HG02981 (cell line): Measurements from ENCODE around the gene WDR93.

Experiments
- ATAC-seq: cut with Tn5 transposase; IDR thresholded peaks from one replicate; pipeline ENCODE4 v1.9.1; 2021; ENCODE audit warnings: mild to moderate bottlenecking, moderate library complexity; ENCODE audit not compliant: unreplicated experiment

Gene WDR93

DNA sequence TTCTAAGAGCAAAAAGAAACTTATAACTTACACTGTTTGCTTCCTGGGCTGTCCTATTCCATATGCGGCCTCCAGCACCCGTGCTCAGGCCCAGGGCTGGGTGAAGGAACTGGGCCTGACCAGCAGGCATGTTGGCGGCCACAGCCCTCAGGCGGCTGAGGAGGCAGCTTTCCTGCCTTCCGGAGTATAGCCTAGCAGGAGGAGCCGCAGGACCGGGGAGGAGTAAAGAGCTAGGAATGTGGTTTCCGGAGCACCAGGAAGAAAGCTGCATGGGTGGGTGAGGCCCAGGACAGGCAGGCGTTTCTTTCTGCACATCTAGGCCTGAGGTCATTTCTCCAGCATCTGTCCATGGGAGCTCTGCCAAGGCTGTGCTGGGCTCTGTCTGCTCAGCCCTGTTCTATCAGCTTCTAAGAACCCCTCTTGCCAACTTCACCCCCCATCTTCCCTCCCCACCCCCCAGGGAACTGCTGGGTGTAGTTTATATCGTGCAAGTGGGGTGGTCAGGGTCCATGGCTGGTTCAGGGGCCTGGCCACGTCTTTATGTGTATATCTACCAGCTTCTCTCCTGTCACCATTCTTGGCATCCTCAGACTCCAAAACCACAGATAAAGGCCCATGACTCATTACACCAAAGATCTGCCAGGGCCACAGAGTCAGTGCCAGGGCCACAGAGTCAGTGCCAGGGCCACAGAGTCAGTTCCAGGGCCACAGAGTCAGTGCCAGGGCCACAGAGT lies 27.6 kb upstream of the WDR93 start:
- no peak for ATAC-seq

DNA sequence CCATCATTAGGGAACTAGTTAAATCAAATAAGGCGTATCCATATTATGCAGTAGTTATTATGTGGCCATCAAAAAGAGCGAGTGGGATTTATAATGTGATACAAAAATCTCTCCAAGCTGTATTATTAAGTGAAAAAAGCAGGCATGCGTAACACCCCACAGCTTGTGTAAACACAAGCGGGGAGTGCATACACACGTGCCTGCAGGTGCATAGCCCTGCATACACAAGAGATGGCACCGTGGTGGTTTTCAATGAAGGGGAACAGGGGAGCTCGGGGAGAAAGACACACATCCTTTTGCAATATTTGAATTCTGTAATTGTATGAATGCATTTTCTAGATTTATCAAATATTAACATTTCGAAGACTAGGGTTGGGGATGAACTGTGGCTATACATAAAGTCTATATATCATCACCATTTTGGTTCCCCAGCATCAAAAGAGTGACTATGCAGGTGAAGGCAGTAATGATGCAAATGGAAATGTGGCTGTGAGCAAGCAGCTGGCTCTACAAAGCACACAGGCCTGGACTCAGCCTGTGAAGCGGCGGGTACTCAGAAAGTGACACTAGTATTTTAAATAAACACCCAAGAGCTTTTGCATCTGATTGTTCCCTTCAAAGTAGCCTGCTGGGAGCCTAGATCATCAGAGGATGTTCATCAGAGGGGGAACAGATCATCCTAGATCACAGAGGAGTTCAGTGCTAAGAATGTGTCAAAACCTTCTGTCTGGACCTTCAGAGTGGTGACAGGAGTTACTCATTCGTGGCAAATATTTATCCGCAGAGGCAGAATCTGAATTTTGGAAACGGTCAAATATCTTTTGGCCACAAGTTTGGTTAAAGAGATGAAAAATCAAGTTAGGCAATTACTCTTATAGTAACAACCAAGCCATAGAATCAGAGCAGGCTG lies 25.9 kb upstream of the WDR93 start:
- no peak for ATAC-seq

GRCh38 chr15:89665449-89666181 lies 25.0 kb upstream of the WDR93 start:
- no peak for ATAC-seq

GRCh38 chr15:89666184-89666857 lies 24.3 kb upstream of the WDR93 start:
- no peak for ATAC-seq

DNA sequence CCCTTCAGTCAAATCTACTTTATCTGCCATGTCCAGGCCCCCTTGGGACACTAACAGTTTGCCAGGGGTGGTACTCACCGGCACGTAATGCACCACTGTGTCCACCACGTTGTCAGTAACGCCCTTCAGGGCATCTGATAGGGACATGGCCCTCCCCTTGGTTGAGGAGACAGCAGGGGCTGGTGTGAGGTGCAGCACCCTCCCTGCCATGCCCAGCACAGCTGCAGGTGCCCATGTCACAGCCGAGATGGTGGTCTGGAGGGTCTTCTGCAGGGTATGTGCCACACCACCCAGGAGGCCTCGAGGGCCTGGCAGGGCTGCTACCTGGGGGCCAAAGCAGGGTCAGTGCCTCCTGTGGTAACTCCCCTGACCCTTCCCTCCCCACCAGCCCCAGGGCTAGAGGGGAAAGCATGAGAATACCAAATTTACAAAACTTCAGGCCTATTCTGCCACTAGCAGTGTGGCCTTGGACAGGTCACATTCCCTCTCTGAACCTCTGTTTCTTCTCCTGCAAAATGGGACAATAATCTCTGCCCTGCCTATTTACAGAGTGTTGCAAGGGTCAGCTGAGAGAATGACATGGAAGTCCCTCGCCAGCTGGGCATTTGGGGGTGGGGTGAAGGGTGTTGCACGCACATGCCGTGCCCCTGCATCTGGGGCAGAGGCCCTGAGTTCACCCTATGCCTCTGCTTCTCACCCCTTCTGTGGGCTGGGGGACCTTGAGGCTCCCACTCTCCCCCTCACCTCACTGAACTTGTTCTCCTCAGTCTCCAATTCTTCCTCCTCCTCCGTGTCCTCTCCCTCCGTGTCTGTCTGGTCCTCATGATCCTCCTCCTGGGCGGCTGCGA lies 23.5 kb upstream of the WDR93 start:
- no peak for ATAC-seq

DNA sequence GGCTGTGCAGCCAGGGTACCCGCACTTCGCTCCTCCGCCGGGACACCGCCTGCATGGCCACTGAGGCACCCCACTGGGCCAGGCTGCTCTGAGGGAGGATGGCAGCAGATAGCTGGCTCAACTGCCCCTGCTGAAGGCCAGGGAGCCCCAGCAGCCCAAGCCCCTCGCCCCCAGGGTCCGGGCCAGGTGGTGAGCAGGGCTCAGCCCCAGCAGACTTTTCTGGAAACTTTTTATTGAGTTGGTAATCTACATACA lies 23.0 kb upstream of the WDR93 start:
- no peak for ATAC-seq

DNA sequence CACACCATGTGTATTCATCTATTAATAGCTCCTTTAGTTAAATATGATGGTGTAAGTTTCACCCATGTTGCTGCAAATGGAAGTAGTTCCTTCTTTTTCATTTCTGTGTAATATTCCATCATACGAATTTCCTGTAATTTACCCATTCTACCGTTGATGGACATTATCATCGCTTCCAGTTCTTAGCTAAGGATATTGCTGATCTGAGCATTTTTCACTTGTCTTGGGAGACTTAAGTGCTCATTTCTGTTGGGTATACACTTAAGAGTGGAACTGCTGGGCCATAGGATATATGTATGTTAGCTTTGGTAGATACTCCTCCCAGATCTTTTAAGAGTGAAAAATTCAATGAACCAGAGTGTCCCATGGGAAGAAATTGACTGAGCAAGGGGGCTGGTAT lies 22.4 kb upstream of the WDR93 start:
- ATAC-seq: no peak

DNA sequence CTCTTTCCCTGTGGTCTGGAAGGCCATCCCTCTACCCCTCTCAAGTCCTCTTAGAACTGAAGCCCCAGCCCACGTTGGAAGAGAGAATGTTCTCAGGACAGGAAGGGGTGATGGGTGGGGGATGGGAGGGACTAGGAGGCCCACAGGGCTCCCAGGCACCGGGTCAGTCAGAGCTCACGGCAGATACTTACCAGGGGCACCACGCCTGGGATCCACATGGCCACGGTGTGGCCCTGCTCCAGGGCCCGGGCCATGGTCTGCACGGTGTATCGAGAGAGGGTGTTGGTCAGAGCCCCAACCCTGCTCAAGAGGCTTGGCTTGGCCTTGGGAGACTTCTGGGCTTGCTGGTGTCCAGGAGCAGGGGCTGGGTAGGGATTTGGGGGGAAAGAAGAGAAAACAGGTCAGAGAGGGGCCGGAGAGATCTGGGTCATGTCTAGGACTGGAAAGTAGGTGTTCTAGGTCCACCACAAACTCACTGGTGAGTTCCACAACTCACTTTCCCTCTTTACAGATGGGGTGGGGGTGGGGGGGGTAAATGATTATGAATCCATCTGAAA lies 21.2 kb upstream of the WDR93 start:
- ATAC-seq: no peak

DNA sequence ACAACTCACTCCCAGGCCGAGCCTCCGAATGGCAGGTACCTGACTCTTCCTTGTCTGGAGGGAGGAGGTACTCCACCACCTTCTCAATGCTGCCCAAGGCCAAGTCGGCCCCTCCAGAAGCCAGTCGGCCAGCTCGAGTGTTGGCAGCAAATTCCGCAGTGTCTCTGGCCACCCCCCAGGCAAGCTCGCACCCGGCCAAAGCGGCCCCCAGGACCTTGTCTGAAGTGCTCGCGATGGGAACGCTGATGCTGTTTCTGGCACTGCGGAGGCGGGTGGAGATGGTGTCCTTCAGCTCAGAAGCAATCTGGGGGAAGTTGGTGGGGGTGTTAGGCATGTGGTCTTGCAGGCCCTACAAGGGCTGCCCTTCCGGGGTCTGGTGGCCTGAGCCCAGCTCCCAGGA lies 20.7 kb upstream of the WDR93 start:
- no peak for ATAC-seq

- ATAC-seq: no peak
These were observed 19.5 kb upstream of the WDR93 start for GRCh38 chr15:89670971-89671560.

GRCh38 chr15:89671687-89672086 lies 18.9 kb upstream of the WDR93 start:
- ATAC-seq: no peak

- no peak for ATAC-seq
These were observed 18.1 kb upstream of the WDR93 start for GRCh38 chr15:89672221-89673164.

- ATAC-seq: no peak
These were observed 17.5 kb upstream of the WDR93 start for GRCh38 chr15:89673165-89673512.

DNA sequence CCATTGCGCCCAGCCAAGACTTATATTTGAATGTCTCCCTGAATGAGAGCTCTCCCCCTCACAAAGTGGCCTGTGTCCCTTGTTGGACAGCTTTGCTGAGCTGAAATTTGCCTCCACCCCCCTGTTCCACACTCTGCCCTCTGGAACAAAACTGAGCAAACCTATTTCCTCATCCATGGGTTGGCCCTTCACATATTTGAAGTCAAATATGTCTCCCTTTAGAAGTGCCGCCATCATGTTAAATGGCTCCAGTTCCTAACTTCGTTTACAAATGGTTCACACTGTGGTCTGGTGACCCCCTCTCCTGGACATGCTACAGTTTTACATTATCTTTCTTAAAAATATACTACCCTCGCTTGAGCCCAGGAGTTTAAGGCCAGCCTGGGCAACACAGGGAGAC lies 16.1 kb upstream of the WDR93 start:
- ATAC-seq: no peak

GRCh38 chr15:89675606-89676005 lies 15.0 kb upstream of the WDR93 start:
- no peak for ATAC-seq

DNA sequence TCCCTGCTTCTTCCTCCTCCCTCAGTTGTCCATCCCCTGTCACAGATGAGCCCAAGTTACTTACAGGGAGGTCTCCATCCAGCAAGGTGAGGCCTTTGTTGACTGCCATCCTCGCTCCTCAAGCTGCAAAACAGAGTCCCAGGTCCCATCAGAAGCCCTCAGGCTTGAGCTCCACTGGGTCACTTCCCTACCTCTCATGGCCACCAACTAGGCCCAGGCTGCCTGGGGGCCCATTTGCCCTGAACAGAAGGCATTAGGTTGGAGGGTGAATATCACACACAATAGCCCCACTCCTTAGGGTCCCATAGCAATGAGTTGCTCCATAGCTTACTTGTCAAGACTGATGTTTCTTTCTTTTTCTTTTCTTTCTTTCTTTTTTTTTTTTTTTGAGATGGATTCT lies 13.2 kb upstream of the WDR93 start:
- no peak for ATAC-seq

GRCh38 chr15:89679212-89679611 lies 11.4 kb upstream of the WDR93 start, which contains the start of gene PLIN1:
PLIN1 (minus strand) TSS chr15:89679367; CDS start chr15:89677489, 1,878 bp downstream.
- no peak for ATAC-seq

GRCh38 chr15:89680282-89680873 lies 10.2 kb upstream of the WDR93 start:
- ATAC-seq: no peak
